HepG2 (cell line): ENCODE data around the gene ATG13. TPM values are rescaled to one million over a fixed set of nuclear protein-coding genes. Genes with fewer than 3 reads are reported as not detected.

Experiments
- HNF1B ChIP-seq: sonication (generic); formaldehyde crosslinking; IDR thresholded peaks from 2 replicates; pipeline ENCODE4 v1.5.1; 2020; ENCODE audit warnings: mild to moderate bottlenecking, moderate library complexity, missing genetic modification reagents
- PRDM4 ChIP-seq: sonication (generic); formaldehyde crosslinking; IDR thresholded peaks from 2 replicates; pipeline ENCODE4 v1.9.0; 2021; ENCODE audit warnings: missing genetic modification reagents, borderline replicate concordance
- SP140L ChIP-seq: sonication (generic); formaldehyde crosslinking; IDR thresholded peaks from 2 replicates; pipeline ENCODE4 v1.4.0; 2020; ENCODE audit warnings: missing genetic modification reagents, borderline replicate concordance
- ZBED4 ChIP-seq: sonication (generic); formaldehyde crosslinking; IDR thresholded peaks from 2 replicates; pipeline ENCODE4 v1.4.0; 2020; ENCODE audit warnings: missing genetic modification reagents, borderline replicate concordance
- ZFX ChIP-seq: sonication (generic); formaldehyde crosslinking; IDR thresholded peaks from 2 replicates; pipeline ENCODE4 v1.4.0; 2020; ENCODE audit warnings: mild to moderate bottlenecking, low read depth, missing genetic modification reagents, moderate library complexity
- ZNF275 ChIP-seq: sonication (generic); formaldehyde crosslinking; IDR thresholded peaks from 2 replicates; pipeline ENCODE4 v1.8.0; 2022; ENCODE audit warnings: missing genetic modification reagents, mild to moderate bottlenecking, inconsistent platforms, borderline replicate concordance
- ZNF414 ChIP-seq: sonication (generic); formaldehyde crosslinking; IDR thresholded peaks from 2 replicates; pipeline ENCODE4 v1.5.0; 2020; ENCODE audit warnings: missing genetic modification reagents
- ZSCAN21 ChIP-seq: sonication (generic); formaldehyde crosslinking; IDR thresholded peaks from 2 replicates; pipeline ENCODE4 v1.8.0; 2022; ENCODE audit warnings: mild to moderate bottlenecking, missing genetic modification reagents, moderate library complexity, borderline replicate concordance
- polyA plus RNA-seq, 8 experiments: library from polyadenylated mRNA; depleted of rRNA in 3 of 8; stranded (reverse) in 7 of 8; unstranded in 1 of 8; fragments of >200 nt; fragmentation: Illumina TruSeq in 4 of 8; extraction: Trizol in 4 of 8; gene quantifications; 2 replicates each; pipeline versions ENCODE4 v1.2.1 to v1.2.3, GENCODE V29; 2011 to 2016; ENCODE audit warnings: low read depth in 4 of 8, missing spikeins in 1 of 8, mixed read lengths in 1 of 8; ENCODE audit not compliant: insufficient read depth in 1 of 8
- total RNA-seq, 5 experiments: library from RNA; depleted of rRNA; stranded (reverse); fragments of >200 nt; fragmentation: Illumina TruSeq; extraction: Trizol; gene quantifications; 2 replicates each; pipeline ENCODE4 v1.2.3, GENCODE V29; 2016; ENCODE audit warnings: low read depth in 1 of 5
- TF ChIP-seq, protein P1 (sequence below): sonication (generic); formaldehyde crosslinking; conservative IDR thresholded peaks from 2 replicates; pipeline ENCODE4 v1.8.0; 2022; ENCODE audit warnings: mild to moderate bottlenecking, moderate library complexity, missing genetic modification reagents
- TF ChIP-seq, protein P2 (sequence below): sonication (generic); formaldehyde crosslinking; IDR thresholded peaks from 2 replicates; pipeline ENCODE4 v1.5.0; 2020; ENCODE audit warnings: mild to moderate bottlenecking, missing genetic modification reagents

Gene ATG13
- total and polyA plus RNA-seq, 2 of the 13 experiments (the other 11 are each of a cell fraction or from before 2014, with no cell fraction given) = 55.0 to 77.3 TPM

DNA sequence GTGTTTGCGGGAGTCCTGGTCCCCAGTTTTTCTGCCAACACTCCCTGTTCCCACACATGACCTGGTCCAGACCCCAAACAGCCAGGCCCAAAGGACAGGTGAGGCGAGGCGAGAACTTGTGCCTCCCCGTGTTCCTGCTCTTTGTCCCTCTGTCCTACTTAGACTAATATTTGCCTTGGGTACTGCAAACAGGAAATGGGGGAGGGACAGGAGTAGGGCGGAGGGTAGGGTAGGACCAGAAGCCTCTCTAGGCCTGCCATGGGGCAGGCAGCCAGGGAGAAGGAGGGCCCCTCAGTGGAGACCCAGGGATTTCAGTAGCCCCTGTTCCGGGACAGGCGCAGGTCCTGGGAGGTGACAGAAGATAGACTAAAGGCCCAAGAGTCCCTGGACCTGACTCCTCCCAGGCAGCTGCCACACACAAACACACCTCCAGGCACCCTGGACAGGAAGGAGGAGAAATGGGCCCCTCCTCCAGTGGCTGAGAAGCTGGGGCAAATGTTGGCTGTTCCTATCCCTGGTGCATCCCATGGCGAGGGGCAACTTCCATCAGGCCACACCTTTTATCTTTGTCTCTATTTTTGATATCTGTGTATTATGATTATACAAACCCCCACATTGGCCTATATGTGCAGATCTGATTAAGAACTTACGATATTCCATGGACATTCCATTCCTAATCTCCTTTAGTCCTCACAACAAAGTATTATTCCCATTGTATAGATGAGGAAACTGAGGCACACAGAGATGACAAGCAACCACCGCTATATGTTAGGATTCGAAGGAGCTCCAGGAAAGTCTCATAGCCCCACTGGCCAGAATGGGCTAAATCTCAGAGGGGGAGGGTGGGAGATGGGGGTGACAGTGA lies 101.0 kb downstream of the ATG13 start (continued):
- TF ChIP-seq HNF1B (CRISPR knock-in tag) (peak; percentile 100), SP140L (0 out of 2 replicates have a peak, but pooled peaks have one; percentile 54), ZSCAN21 (peak; percentile 68; the same call in 1 of the 2 replicates), ZFX (peak; percentile 86), ZBED4 (CRISPR knock-in tag) (peak; percentile 68; the same call in 1 of the 2 replicates), PRDM4 (CRISPR knock-in tag) (no peak), ZNF275 (CRISPR knock-in tag) (0 out of 2 replicates have a peak, but pooled peaks have one; percentile 28), ZNF414 (CRISPR knock-in tag) (peak; percentile 97)
- TF ChIP-seq, protein P1, sequence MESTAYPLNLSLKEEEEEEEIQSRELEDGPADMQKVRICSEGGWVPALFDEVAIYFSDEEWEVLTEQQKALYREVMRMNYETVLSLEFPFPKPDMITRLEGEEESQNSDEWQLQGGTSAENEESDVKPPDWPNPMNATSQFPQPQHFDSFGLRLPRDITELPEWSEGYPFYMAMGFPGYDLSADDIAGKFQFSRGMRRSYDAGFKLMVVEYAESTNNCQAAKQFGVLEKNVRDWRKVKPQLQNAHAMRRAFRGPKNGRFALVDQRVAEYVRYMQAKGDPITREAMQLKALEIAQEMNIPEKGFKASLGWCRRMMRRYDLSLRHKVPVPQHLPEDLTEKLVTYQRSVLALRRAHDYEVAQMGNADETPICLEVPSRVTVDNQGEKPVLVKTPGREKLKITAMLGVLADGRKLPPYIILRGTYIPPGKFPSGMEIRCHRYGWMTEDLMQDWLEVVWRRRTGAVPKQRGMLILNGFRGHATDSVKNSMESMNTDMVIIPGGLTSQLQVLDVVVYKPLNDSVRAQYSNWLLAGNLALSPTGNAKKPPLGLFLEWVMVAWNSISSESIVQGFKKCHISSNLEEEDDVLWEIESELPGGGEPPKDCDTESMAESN (CRISPR knock-in tag) = peak; percentile 75
- TF ChIP-seq, protein P2, sequence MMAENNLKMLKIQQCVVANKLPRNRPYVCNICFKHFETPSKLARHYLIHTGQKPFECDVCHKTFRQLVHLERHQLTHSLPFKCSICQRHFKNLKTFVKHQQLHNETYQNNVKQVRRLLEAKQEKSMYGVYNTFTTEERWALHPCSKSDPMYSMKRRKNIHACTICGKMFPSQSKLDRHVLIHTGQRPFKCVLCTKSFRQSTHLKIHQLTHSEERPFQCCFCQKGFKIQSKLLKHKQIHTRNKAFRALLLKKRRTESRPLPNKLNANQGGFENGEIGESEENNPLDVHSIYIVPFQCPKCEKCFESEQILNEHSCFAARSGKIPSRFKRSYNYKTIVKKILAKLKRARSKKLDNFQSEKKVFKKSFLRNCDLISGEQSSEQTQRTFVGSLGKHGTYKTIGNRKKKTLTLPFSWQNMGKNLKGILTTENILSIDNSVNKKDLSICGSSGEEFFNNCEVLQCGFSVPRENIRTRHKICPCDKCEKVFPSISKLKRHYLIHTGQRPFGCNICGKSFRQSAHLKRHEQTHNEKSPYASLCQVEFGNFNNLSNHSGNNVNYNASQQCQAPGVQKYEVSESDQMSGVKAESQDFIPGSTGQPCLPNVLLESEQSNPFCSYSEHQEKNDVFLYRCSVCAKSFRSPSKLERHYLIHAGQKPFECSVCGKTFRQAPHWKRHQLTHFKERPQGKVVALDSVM (CRISPR knock-in tag) = peak; percentile 88
